ENCODE data around the gene CGRRF1.

CGRRF1 gene

GRCh38 chr14:54568821-54569595 lies 59.3 kb downstream of the CGRRF1 start:
- H3K9ac ChIP-seq: peak overlapping the region; percentile 56
- peaks cover 36% of the 10 kb centered on the region for H3K36me3 ChIP-seq
- peaks cover 36% of the 10 kb centered on the region for H3K4me1 ChIP-seq
- peak overlapping the region; percentile 8; the same call in 1 of the 2 replicates for H3K27ac ChIP-seq
- H3K4me3 ChIP-seq: peak overlapping the region; percentile 95
- H3K9me3 ChIP-seq: peaks cover 28% of the 10 kb centered on the region
- peaks cover 13% of the 10 kb centered on the region; the same call in 1 of the 2 replicates for H3K27me3 ChIP-seq
- peak overlapping the region; percentile 98 for H3K4me2 ChIP-seq
- TF ChIP-seq Cebpa-rat (IDR thresholded peaks at IDR 0.05): no peak
- H4K20me1 ChIP-seq: peaks cover 28% of the 10 kb centered on the region

GRCh38 chr14:54570047-54570446 lies 60.3 kb downstream of the CGRRF1 start:
- Histone ChIP-seq H3K4me1 (peaks cover 26% of the 10 kb centered on the region), H3K9me3 (peaks cover 28% of the 10 kb centered on the region), H3K9ac (no peak overlapping the region), H3K27me3 (peaks cover 7% of the 10 kb centered on the region; the same call in 1 of the 2 replicates), H3K4me2 (peak overlapping the region; percentile 98), H3K36me3 (peaks cover 46% of the 10 kb centered on the region), H3K27ac (no peak overlapping the region), H3K4me3 (peak overlapping the region; percentile 95; the same call in 1 of the 2 replicates), H4K20me1 (peaks cover 38% of the 10 kb centered on the region)
- no peak for TF ChIP-seq Cebpa-rat (IDR thresholded peaks at IDR 0.05)

- H3K9ac ChIP-seq: no peak overlapping the region
- H4K20me1 ChIP-seq: peaks cover 46% of the 10 kb centered on the region
- peaks cover 28% of the 10 kb centered on the region for H3K9me3 ChIP-seq
- H3K4me1 ChIP-seq: peaks cover 22% of the 10 kb centered on the region
- H3K27ac ChIP-seq: no peak overlapping the region
- H3K36me3 ChIP-seq: peaks cover 54% of the 10 kb centered on the region
- peak overlapping the region; percentile 98 for H3K4me2 ChIP-seq
- TF ChIP-seq Cebpa-rat (IDR thresholded peaks at IDR 0.05): no peak
- H3K27me3 ChIP-seq: no peaks in the 10 kb centered on the region; the same call in 1 of the 2 replicates
- no peak overlapping the region for H3K4me3 ChIP-seq
Observed at GRCh38 chr14:54570631-54571415, 61.1 kb downstream of the CGRRF1 start.

GRCh38 chr14:54572316-54572715 lies 62.6 kb downstream of the CGRRF1 start:
- H3K4me3 ChIP-seq: peak overlapping the region; percentile 14; the same call in 1 of the 2 replicates
- peaks cover 28% of the 10 kb centered on the region for H3K9me3 ChIP-seq
- no peak overlapping the region for H3K4me2 ChIP-seq
- H3K36me3 ChIP-seq: peaks cover 69% of the 10 kb centered on the region
- no peaks in the 10 kb centered on the region for H3K27me3 ChIP-seq
- TF ChIP-seq Cebpa-rat (IDR thresholded peaks at IDR 0.05): no peak
- H4K20me1 ChIP-seq: peaks cover 61% of the 10 kb centered on the region
- H3K27ac ChIP-seq: no peak overlapping the region
- H3K4me1 ChIP-seq: peaks cover 22% of the 10 kb centered on the region
- H3K9ac ChIP-seq: no peak overlapping the region

GRCh38 chr14:54574528-54574927 lies 64.8 kb downstream of the CGRRF1 start:
- TF ChIP-seq Cebpa-rat (IDR thresholded peaks at IDR 0.05): no peak
- no peak overlapping the region for H3K9ac ChIP-seq

GRCh38 chr14:54577494-54577893 lies 67.8 kb downstream of the CGRRF1 start:
- Histone ChIP-seq H3K27ac (no peak overlapping the region), H3K4me3 (no peak overlapping the region), H3K9me3 (peaks cover 13% of the 10 kb centered on the region), H3K36me3 (peaks cover 87% of the 10 kb centered on the region), H3K4me2 (no peak overlapping the region), H3K4me1 (no peaks in the 10 kb centered on the region), H3K9ac (no peak overlapping the region), H4K20me1 (peaks cover 91% of the 10 kb centered on the region), H3K27me3 (no peaks in the 10 kb centered on the region)
- no peak for TF ChIP-seq Cebpa-rat (IDR thresholded peaks at IDR 0.05)

More at GRCh38 chr14:54574528-54574927, 64.8 kb downstream of the CGRRF1 start:
- H3K4me1 ChIP-seq: peaks cover 13% of the 10 kb centered on the region
- H4K20me1 ChIP-seq: peaks cover 74% of the 10 kb centered on the region
- H3K27me3 ChIP-seq: no peaks in the 10 kb centered on the region
- no peak overlapping the region for H3K4me3 ChIP-seq
- H3K27ac ChIP-seq: no peak overlapping the region
- no peak overlapping the region for H3K4me2 ChIP-seq
- peaks cover 28% of the 10 kb centered on the region for H3K9me3 ChIP-seq
- peaks cover 88% of the 10 kb centered on the region for H3K36me3 ChIP-seq

- Histone ChIP-seq H3K27me3 (no peaks in the 10 kb centered on the region), H3K9me3 (peaks cover 8% of the 10 kb centered on the region), H3K4me1 (no peaks in the 10 kb centered on the region), H3K4me2 (no peak overlapping the region), H3K4me3 (no peak overlapping the region), H4K20me1 (peaks cover 96% of the 10 kb centered on the region), H3K9ac (no peak overlapping the region), H3K27ac (no peak overlapping the region), H3K36me3 (peaks cover 88% of the 10 kb centered on the region)
- no peak for TF ChIP-seq Cebpa-rat (IDR thresholded peaks at IDR 0.05)
Observed at GRCh38 chr14:54577977-54578376, 68.3 kb downstream of the CGRRF1 start.

GRCh38 chr14:54579621-54580020 lies 69.9 kb downstream of the CGRRF1 start:
- no peak overlapping the region for H3K9ac ChIP-seq
- no peak overlapping the region for H3K4me2 ChIP-seq
- no peak overlapping the region for H3K27ac ChIP-seq
- peaks cover 99% of the 10 kb centered on the region for H4K20me1 ChIP-seq
- H3K4me1 ChIP-seq: no peaks in the 10 kb centered on the region
- no peaks in the 10 kb centered on the region for H3K9me3 ChIP-seq
- peaks cover 76% of the 10 kb centered on the region for H3K36me3 ChIP-seq
- no peak for TF ChIP-seq Cebpa-rat (IDR thresholded peaks at IDR 0.05)
- no peak overlapping the region for H3K4me3 ChIP-seq
- H3K27me3 ChIP-seq: no peaks in the 10 kb centered on the region

- Histone ChIP-seq H3K4me2 (no peak overlapping the region), H3K4me3 (no peak overlapping the region), H3K9ac (no peak overlapping the region), H3K9me3 (peaks cover 7% of the 10 kb centered on the region; the same call in 1 of the 2 replicates), H3K4me1 (no peaks in the 10 kb centered on the region), H3K27me3 (no peaks in the 10 kb centered on the region), H4K20me1 (peaks cover 86% of the 10 kb centered on the region), H3K27ac (no peak overlapping the region), H3K36me3 (peaks cover 70% of the 10 kb centered on the region)
- no peak for TF ChIP-seq Cebpa-rat (IDR thresholded peaks at IDR 0.05)
Observed at GRCh38 chr14:54580933-54581332, 71.2 kb downstream of the CGRRF1 start.

GRCh38 chr14:54582334-54582733 lies 72.6 kb downstream of the CGRRF1 start:
- no peak overlapping the region for H3K27ac ChIP-seq
- no peak overlapping the region for H3K9ac ChIP-seq
- no peaks in the 10 kb centered on the region for H3K27me3 ChIP-seq
- H3K4me1 ChIP-seq: no peaks in the 10 kb centered on the region
- no peak overlapping the region for H3K4me3 ChIP-seq
- peaks cover 62% of the 10 kb centered on the region for H3K36me3 ChIP-seq
- H3K4me2 ChIP-seq: no peak overlapping the region
- H3K9me3 ChIP-seq: peaks cover 18% of the 10 kb centered on the region
- no peak for TF ChIP-seq Cebpa-rat (IDR thresholded peaks at IDR 0.05)
- H4K20me1 ChIP-seq: peaks cover 75% of the 10 kb centered on the region

All from BLaER1 (cell line).